HG02610 (cell line): ENCODE results near the gene ADGRV1.
"Not testable (repeated sequence)": the region's sequence is repeated elsewhere in the genome, so short reads cannot be mapped to it uniquely, and the experiment has no call there.

Experiments used
- ATAC-seq: cut with Tn5 transposase; IDR thresholded peaks from one replicate; pipeline ENCODE4 v1.9.1; 2021; ENCODE audit warnings: mild to moderate bottlenecking, moderate library complexity; ENCODE audit not compliant: unreplicated experiment

Gene ADGRV1

GRCh38 chr5:91049800-91050199, 491.2 kb downstream of the ADGRV1 start:
- no peak for ATAC-seq

GRCh38 chr5:91052411-91052810, 493.8 kb downstream of the ADGRV1 start:
- ATAC-seq: not testable (repeated sequence)

GRCh38 chr5:91052977-91053740, 494.6 kb downstream of the ADGRV1 start:
- ATAC-seq: no peak

GRCh38 chr5:91053741-91054025, 495.1 kb downstream of the ADGRV1 start:
- no peak for ATAC-seq

- no peak for ATAC-seq
Observed at GRCh38 chr5:91058155-91058554, 499.6 kb downstream of the ADGRV1 start.

GRCh38 chr5:91058575-91058974, 500.0 kb downstream of the ADGRV1 start:
- no peak for ATAC-seq

GRCh38 chr5:91059409-91059808, 500.8 kb downstream of the ADGRV1 start:
- ATAC-seq: peak; percentile 98

GRCh38 chr5:91061094-91061493, 502.5 kb downstream of the ADGRV1 start:
- ATAC-seq: no peak

- ATAC-seq: no peak
Observed at GRCh38 chr5:91061946-91062562, 503.5 kb downstream of the ADGRV1 start.

GRCh38 chr5:91063098-91063690, 504.6 kb downstream of the ADGRV1 start:
- ATAC-seq: not testable (repeated sequence)

- ATAC-seq: no peak
Observed at GRCh38 chr5:91065496-91065895, 506.9 kb downstream of the ADGRV1 start.

- no peak for ATAC-seq
Observed at GRCh38 chr5:91069364-91069763, 510.8 kb downstream of the ADGRV1 start.

- ATAC-seq: no peak
Observed at GRCh38 chr5:91070761-91071550, 512.4 kb downstream of the ADGRV1 start.

- no peak for ATAC-seq
Observed at GRCh38 chr5:91072881-91073280, 514.3 kb downstream of the ADGRV1 start.

- no peak for ATAC-seq
Observed at GRCh38 chr5:91074615-91075014, 516.0 kb downstream of the ADGRV1 start.

- ATAC-seq: no peak
Observed at GRCh38 chr5:91076138-91076537, 517.5 kb downstream of the ADGRV1 start.

GRCh38 chr5:91077623-91078022, 519.0 kb downstream of the ADGRV1 start:
- no peak for ATAC-seq

- ATAC-seq: peak; percentile 67
Observed at GRCh38 chr5:91079037-91079436, 520.4 kb downstream of the ADGRV1 start.

GRCh38 chr5:91089758-91090157, 531.2 kb downstream of the ADGRV1 start:
- no peak for ATAC-seq

- ATAC-seq: no peak
Observed at GRCh38 chr5:91090995-91091394, 532.4 kb downstream of the ADGRV1 start.

- no peak for ATAC-seq
Observed at GRCh38 chr5:91091471-91092234, 533.1 kb downstream of the ADGRV1 start.
